HepG2 (cell line): ENCODE results near the gene PLP1.

ENCODE experiments used
- POLR2AphosphoS5 ChIP-seq: IDR thresholded peaks from 2 replicates; pipeline ENCODE4 v1.6.1; 2012; ENCODE audit warnings: low read depth, low read length
- ZNF253 ChIP-seq: sonication (generic); formaldehyde crosslinking; IDR thresholded peaks from 2 replicates; pipeline ENCODE4 v1.8.0; 2022; ENCODE audit warnings: mild to moderate bottlenecking, missing genetic modification reagents, borderline replicate concordance
- ZNF460 ChIP-seq: sonication (generic); formaldehyde crosslinking; IDR thresholded peaks from 2 replicates; pipeline ENCODE4 v1.5.1; 2020; ENCODE audit warnings: missing genetic modification reagents, mild to moderate bottlenecking, borderline replicate concordance
- ZSCAN25 ChIP-seq: sonication (generic); formaldehyde crosslinking; IDR thresholded peaks from 2 replicates; pipeline ENCODE4 v1.8.0; 2022; ENCODE audit warnings: mild to moderate bottlenecking, missing genetic modification reagents
- TF ChIP-seq, protein P1 (sequence below): sonication (generic); formaldehyde crosslinking; IDR thresholded peaks from 2 replicates; pipeline ENCODE4 v1.5.0; 2020; ENCODE audit warnings: missing genetic modification reagents
- TF ChIP-seq, protein P2 (sequence below), 2 experiments: fragments of 450-650 bp in 1 of 2; sonication (generic) in 1 of 2; formaldehyde crosslinking in 1 of 2; IDR thresholded peaks; 2 replicates each; pipeline versions ENCODE4 v1.6.1 to v1.8.0; 2016 to 2022; ENCODE audit warnings: antibody characterized with exemption in 1 of 2, mild to moderate bottlenecking in 1 of 2, missing genetic modification reagents in 1 of 2

DNA sequence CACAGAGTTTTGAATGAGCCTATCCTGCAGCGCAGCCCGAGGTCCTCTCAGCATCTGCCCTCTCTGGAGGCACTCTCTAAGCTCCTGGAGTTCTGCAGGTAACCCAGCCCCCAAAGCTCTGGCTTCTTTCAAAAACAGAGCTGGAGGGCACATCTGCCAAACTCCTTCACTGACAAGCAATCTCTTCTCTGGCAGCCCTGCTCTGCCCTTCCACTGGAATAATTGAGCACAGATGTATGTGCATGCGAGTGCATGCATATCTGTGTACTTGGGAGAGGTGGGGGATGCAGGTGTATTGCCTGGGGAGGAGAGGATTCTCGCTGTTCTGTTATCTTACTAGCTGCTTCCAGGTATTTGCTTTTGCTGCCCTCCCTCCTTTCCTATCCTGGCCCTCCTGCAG, 22.2 kb upstream of the PLP1 start:
- TF ChIP-seq POLR2AphosphoS5 (no peak), ZNF460 (CRISPR knock-in tag) (no peak), ZNF253 (CRISPR knock-in tag) (no peak), ZSCAN25 (CRISPR knock-in tag) (no peak)
- TF ChIP-seq, protein P1, sequence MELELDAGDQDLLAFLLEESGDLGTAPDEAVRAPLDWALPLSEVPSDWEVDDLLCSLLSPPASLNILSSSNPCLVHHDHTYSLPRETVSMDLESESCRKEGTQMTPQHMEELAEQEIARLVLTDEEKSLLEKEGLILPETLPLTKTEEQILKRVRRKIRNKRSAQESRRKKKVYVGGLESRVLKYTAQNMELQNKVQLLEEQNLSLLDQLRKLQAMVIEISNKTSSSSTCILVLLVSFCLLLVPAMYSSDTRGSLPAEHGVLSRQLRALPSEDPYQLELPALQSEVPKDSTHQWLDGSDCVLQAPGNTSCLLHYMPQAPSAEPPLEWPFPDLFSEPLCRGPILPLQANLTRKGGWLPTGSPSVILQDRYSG (CRISPR knock-in tag): no peak
- TF ChIP-seq, protein P2, sequence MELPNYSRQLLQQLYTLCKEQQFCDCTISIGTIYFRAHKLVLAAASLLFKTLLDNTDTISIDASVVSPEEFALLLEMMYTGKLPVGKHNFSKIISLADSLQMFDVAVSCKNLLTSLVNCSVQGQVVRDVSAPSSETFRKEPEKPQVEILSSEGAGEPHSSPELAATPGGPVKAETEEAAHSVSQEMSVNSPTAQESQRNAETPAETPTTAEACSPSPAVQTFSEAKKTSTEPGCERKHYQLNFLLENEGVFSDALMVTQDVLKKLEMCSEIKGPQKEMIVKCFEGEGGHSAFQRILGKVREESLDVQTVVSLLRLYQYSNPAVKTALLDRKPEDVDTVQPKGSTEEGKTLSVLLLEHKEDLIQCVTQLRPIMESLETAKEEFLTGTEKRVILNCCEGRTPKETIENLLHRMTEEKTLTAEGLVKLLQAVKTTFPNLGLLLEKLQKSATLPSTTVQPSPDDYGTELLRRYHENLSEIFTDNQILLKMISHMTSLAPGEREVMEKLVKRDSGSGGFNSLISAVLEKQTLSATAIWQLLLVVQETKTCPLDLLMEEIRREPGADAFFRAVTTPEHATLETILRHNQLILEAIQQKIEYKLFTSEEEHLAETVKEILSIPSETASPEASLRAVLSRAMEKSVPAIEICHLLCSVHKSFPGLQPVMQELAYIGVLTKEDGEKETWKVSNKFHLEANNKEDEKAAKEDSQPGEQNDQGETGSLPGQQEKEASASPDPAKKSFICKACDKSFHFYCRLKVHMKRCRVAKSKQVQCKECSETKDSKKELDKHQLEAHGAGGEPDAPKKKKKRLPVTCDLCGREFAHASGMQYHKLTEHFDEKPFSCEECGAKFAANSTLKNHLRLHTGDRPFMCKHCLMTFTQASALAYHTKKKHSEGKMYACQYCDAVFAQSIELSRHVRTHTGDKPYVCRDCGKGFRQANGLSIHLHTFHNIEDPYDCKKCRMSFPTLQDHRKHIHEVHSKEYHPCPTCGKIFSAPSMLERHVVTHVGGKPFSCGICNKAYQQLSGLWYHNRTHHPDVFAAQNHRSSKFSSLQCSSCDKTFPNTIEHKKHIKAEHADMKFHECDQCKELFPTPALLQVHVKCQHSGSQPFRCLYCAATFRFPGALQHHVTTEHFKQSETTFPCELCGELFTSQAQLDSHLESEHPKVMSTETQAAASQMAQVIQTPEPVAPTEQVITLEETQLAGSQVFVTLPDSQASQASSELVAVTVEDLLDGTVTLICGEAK (IDR thresholded peaks at IDR 0.05): no peak
- TF ChIP-seq, protein P2 (CRISPR knock-in tag; IDR thresholded peaks at IDR 0.05): no peak
